GM13976 (cell line): Measurements from ENCODE around the gene CDH22.

Source experiments
- DNase-seq: peaks from one replicate; pipeline ENCODE4 v3.0.0; 2012; ENCODE audit warnings: low spot score
- CTCF ChIP-seq: IDR thresholded peaks from 2 replicates; pipeline ENCODE4 v1.5.1; 2012; ENCODE audit warnings: borderline replicate concordance, mild to moderate bottlenecking; ENCODE audit not compliant: insufficient read depth; ENCODE audit errors: extremely low read depth, missing control alignments, control extremely low read depth
- in situ Hi-C: fragments of 300-500 bp; cut with MboI; formaldehyde crosslinking; loops from one replicate; pipeline ENCODE4 v1.12.0; 2022; ENCODE audit warnings: low sequenced_read_pairs, mixed read lengths, inconsistent platforms; ENCODE audit not compliant: unreplicated experiment

CDH22 gene

GRCh38 chr20:46167080-46167479 lies 141.2 kb downstream of the CDH22 start:
- in situ Hi-C loops = loop anchor here (10.0 kb wide), 1 partner anchor 58 kb away; no protein-coding TSS in a partner anchor
- TF ChIP-seq CTCF = no peak
- DNase-seq = no peak

- TF ChIP-seq CTCF = no peak
- in situ Hi-C loops = loop anchor here (10.0 kb wide), 1 partner anchor 61 kb away; no protein-coding TSS in a partner anchor
- no peak for DNase-seq
Measured at GRCh38 chr20:46164254-46164653, 144.0 kb downstream of the CDH22 start.

- no peak for DNase-seq
- no peak for TF ChIP-seq CTCF
- in situ Hi-C loops = loop anchor here (10.0 kb wide), 1 partner anchor 63 kb away; no protein-coding TSS in a partner anchor
Measured at GRCh38 chr20:46161921-46162320, 146.4 kb downstream of the CDH22 start.

GRCh38 chr20:46160661-46161060 lies 147.6 kb downstream of the CDH22 start:
- no peak for TF ChIP-seq CTCF
- DNase-seq = no peak
- in situ Hi-C loops = loop anchor here (10.0 kb wide), 1 partner anchor 64 kb away; no protein-coding TSS in a partner anchor

- in situ Hi-C loops = no loop called here
- no peak for TF ChIP-seq CTCF
- no peak for DNase-seq
Measured at GRCh38 chr20:46159101-46159897, 149.0 kb downstream of the CDH22 start.

- in situ Hi-C loops = no loop called here
- no peak for TF ChIP-seq CTCF
- DNase-seq = no peak
Measured at GRCh38 chr20:46158476-46158987, 149.8 kb downstream of the CDH22 start.

- in situ Hi-C loops = no loop called here
- no peak for DNase-seq
- no peak for TF ChIP-seq CTCF
Measured at GRCh38 chr20:46157625-46158024, 150.7 kb downstream of the CDH22 start.
